ENCODE data around the gene SLC6A5. TPM values are rescaled to one million over a fixed set of nuclear protein-coding genes. Genes with fewer than 3 reads are reported as not detected.

SLC6A5 gene
- total RNA-seq, 1 experiment from 2014 or later, result not detected

GRCh38 chr11:20707876-20708275 is 108.5 kb downstream of the SLC6A5 start:
- H3K9me3 Mint-ChIP-seq, result peaks cover 18 to 21% of the 10 kb centered on the region in 2 experiments

More at GRCh38 chr11:20707876-20708275, 108.5 kb downstream of the SLC6A5 start:
- H2BK120ac ChIP-seq (ENCODE audit: low read depth, low read length, poor library complexity, severe bottlenecking), result no peak overlapping the region
- H3K79me1 ChIP-seq (ENCODE audit: insufficient read depth, low read depth, low read length, poor library complexity, severe bottlenecking), result no peaks in the 10 kb centered on the region
- Mint-ChIP-seq H3K36me3 (ENCODE audit: insufficient read depth in 1 of 3, low read depth in 3 of 3) (peaks cover 2 to 12% (median 8%) of the 10 kb centered on the region in 3 experiments; a peak in 4 of 7 replicates), H3K4me1 (no peaks in the 10 kb centered on the region), H3K27ac (no peak overlapping the region), H3K4me3 (no peak overlapping the region), H3K27me3 (ENCODE audit: low read depth) (peaks cover 6% of the 10 kb centered on the region; the same call in 1 of the 2 replicates)
- H3K23ac ChIP-seq (ENCODE audit: insufficient read length, low read depth, low read length), result no peak overlapping the region
- H3K27me3 ChIP-seq (ENCODE audit: insufficient read depth, low read length), result no peaks in the 10 kb centered on the region
- H3K18ac ChIP-seq (ENCODE audit: insufficient read length, low read depth, low read length), result no peak overlapping the region
- H2BK20ac ChIP-seq (ENCODE audit: low read depth, low read length, poor library complexity, severe bottlenecking), result no peak overlapping the region
- no peak overlapping the region for H2BK15ac ChIP-seq (ENCODE audit: low read depth, low read length)
- H3K23me2 ChIP-seq (ENCODE audit: insufficient read length, low read depth, low read length, poor library complexity, severe bottlenecking), result no peaks in the 10 kb centered on the region
- no peak overlapping the region for H3K4ac ChIP-seq (ENCODE audit: low read depth, low read length)
- H4K20me1 ChIP-seq (ENCODE audit: control insufficient read depth, insufficient read depth, insufficient read length), result no peaks in the 10 kb centered on the region
- H3K9ac ChIP-seq (ENCODE audit: extremely low read depth, insufficient read length, low read length), result no peak overlapping the region
- no peak overlapping the region for H3K56ac ChIP-seq (ENCODE audit: insufficient read length, low read depth, low read length)
- TF ChIP-seq CTCF (conservative IDR thresholded peaks at IDR 0.05), result no peak
- DNase-seq, result no peak
- H2BK12ac ChIP-seq (ENCODE audit: insufficient read length, low read depth, low read length), result no peak overlapping the region
- no peaks in the 10 kb centered on the region for H3K79me2 ChIP-seq (ENCODE audit: insufficient read depth, low read length)
- WGBS (ENCODE audit: extremely low coverage, insufficient read length, low lambda C conversion rate), result no CpG with 5 or more reads among the region's 6 CpGs
- H3K14ac ChIP-seq (ENCODE audit: insufficient read depth, low read length), result no peak overlapping the region
- no peaks in the 10 kb centered on the region for H3K9me3 ChIP-seq (ENCODE audit: control insufficient read depth, low read depth, low read length)
- no peak overlapping the region for H4K91ac ChIP-seq (ENCODE audit: insufficient read length, low read depth, low read length)
- no peak overlapping the region for H3K4me2 ChIP-seq (ENCODE audit: insufficient read depth, insufficient read length, low read length)
- no peak overlapping the region for H3T11ph ChIP-seq (ENCODE audit: low read length)
- no peak overlapping the region for H4K5ac ChIP-seq (ENCODE audit: insufficient read length, low read depth, low read length)
- H3K4me1 ChIP-seq (ENCODE audit: insufficient read depth, low read length), result no peaks in the 10 kb centered on the region
- no peak overlapping the region for H2AK5ac ChIP-seq (ENCODE audit: insufficient read length, low read length)
- H2AFZ ChIP-seq (ENCODE audit: low read length), result no peak overlapping the region
- no peak overlapping the region for H4K8ac ChIP-seq (replicated peaks; ENCODE audit: insufficient read length, low read depth, low read length)
- no peak overlapping the region for H2BK5ac ChIP-seq (ENCODE audit: insufficient read length, low read length)
- H3K27ac ChIP-seq (ENCODE audit: insufficient read length, low read depth, low read length), result no peak overlapping the region

Other genes with a start within 250 kb of the SLC6A5 start
- 32.8 and 33.6 TPM in 2 replicates for gene HTATIP2, start 235.9 kb upstream of the SLC6A5 start, total RNA-seq (2021)
- gene PRMT3, start 211.9 kb upstream of the SLC6A5 start, total RNA-seq (2021), result 22.0 and 22.6 TPM in 2 replicates
- 0.09 and 0.22 TPM in 2 replicates for gene NELL1, start 70.0 kb downstream of the SLC6A5 start, total RNA-seq (2021)

Data from H9 (cell line).